Transverse colon (tissue), 4 donors: Measurements from ENCODE around the gene PPIH. TPM values are rescaled to one million over a fixed set of nuclear protein-coding genes. Genes with fewer than 3 reads are reported as not detected.
"Not testable (repeated sequence)": the region's sequence is repeated elsewhere in the genome, so short reads cannot be mapped to it uniquely, and the experiment has no call there.

ENCODE experiments used
- DNase-seq: peaks from one replicate; pipeline ENCODE4 v3.0.0-alpha.2; 2019
- H3K27ac ChIP-seq, 4 donors: fragments of 200-600 bp; sonication (generic); 2 replicates each; pipeline ENCODE4 v1.5.1; 2016 to 2018; ENCODE audit warnings: inconsistent platforms in 4 of 4
- H3K27me3 ChIP-seq: fragments of 200-600 bp; sonication (generic); 2 replicates; pipeline ENCODE4 v1.5.1; 2017; ENCODE audit warnings: inconsistent platforms
- H3K36me3 ChIP-seq, 4 donors: fragments of 200-600 bp; sonication (generic); 2 replicates each; pipeline ENCODE4 v1.5.1; 2017 to 2019; ENCODE audit warnings: inconsistent platforms in 4 of 4
- H3K4me1 ChIP-seq, 4 donors: fragments of 200-600 bp; sonication (generic); 2 replicates each; pipeline ENCODE4 v1.5.1; 2017 to 2020; ENCODE audit warnings: inconsistent platforms in 4 of 4
- H3K4me3 ChIP-seq, 4 donors: fragments of 200-600 bp; sonication (generic); 1 replicate in 1 of 4; 2 replicates in 3 of 4; pipeline versions ENCODE4 v1.5.1 to v1.6.1; 2017 to 2019; ENCODE audit warnings: inconsistent platforms in 4 of 4
- H3K9me3 ChIP-seq, 2 donors: fragments of 200-600 bp; sonication (generic); 2 replicates each; pipeline ENCODE4 v1.5.1; 2017 to 2019; ENCODE audit warnings: inconsistent platforms in 2 of 2
- EP300 ChIP-seq: sonication (generic); formaldehyde crosslinking; IDR thresholded peaks from one replicate; pipeline ENCODE4 v1.6.1; 2017; ENCODE audit warnings: antibody characterized with exemption, low read depth
- POLR2A ChIP-seq: fragments of 450-650 bp; IDR thresholded peaks from one replicate; pipeline ENCODE4 v1.6.1; 2016; ENCODE audit warnings: antibody characterized with exemption, mild to moderate bottlenecking, moderate library complexity
- POLR2AphosphoS5 ChIP-seq, 3 donors: sonication (generic); formaldehyde crosslinking; IDR thresholded peaks; one replicate each; pipeline ENCODE4 v1.6.1; 2016; ENCODE audit warnings: antibody characterized with exemption in 3 of 3
- WGBS, 2 donors: methylation state at CpG; one replicate each; pipeline ENCODE4 v1.1.5; 2018; ENCODE audit warnings: low coverage in 1 of 2; 5-methylcytosine and 5-hydroxymethylcytosine counted together
- in situ Hi-C, 4 donors: fragments of 200-750 bp; cut with MboI; loops; one replicate each; pipeline versions ENCODE4 v1.15.0 to v1.15.1; 2017; ENCODE audit warnings: low sequenced_read_pairs in 3 of 4, low pct_ligation_motif_present in 1 of 4, low pct_unique_long_range_greater_than_20kb in 1 of 4
- intact Hi-C: fragments of 100-400 bp; cut with DNase I; formaldehyde crosslinking; loops from one replicate; pipeline ENCODE4 v1.15.1; 2023; ENCODE audit warnings: low total_unique reads
- total RNA-seq, 4 donors: library from RNA; depleted of rRNA; stranded (reverse); fragments of >200 nt; gene quantifications; one replicate each; pipeline ENCODE4 v1.1.0, GENCODE V29; 2016
- TF ChIP-seq, protein P1 (sequence below), 5 experiments: fragments of 200-600 bp in 3 of 5; fragments of 450-650 bp in 2 of 5; sonication (generic) in 3 of 5; IDR thresholded peaks; 1 replicate in 2 of 5; 2 replicates in 3 of 5; pipeline ENCODE4 v1.5.1; 2016 to 2017; ENCODE audit warnings: antibody characterized with exemption in 5 of 5, inconsistent platforms in 3 of 5, mild to moderate bottlenecking in 2 of 5, moderate library complexity in 1 of 5

The PPIH gene
- total RNA-seq, 4 donors from 2014 or later = 16.9 to 26.5 (median 24.6) TPM; not detected in 1

DNA sequence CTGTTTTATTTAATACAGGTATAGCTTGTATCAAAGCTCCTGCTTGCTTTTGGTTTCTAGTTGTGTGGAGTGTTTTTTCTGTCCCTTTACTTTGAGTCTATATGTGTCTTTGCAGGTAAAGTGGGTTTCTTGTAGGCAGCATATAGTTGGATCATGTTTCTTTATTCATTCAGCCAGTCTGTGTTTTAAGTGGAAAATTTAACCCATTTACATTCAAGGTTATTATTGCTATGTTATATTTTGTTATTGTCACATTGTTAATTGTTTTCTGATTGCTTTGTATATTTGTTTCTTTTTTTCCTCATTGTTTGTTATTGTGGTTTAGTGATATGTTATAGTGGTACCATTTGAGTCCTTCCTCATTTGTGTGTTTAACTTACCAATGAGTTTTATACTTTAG lies 55.1 kb downstream of the PPIH start:
- in situ Hi-C loops = no loop called here
- Histone ChIP-seq H3K36me3 (peaks cover 0 to 19% (median 5%) of the 10 kb centered on the region in 4 donors), H3K9me3 (peaks cover 4 to 11% of the 10 kb centered on the region in 2 donors), H3K4me3 (no peak overlapping the region), H3K27ac (no peak overlapping the region), H3K4me1 (no peaks in the 10 kb centered on the region), H3K27me3 (no peaks in the 10 kb centered on the region)
- TF ChIP-seq, protein P1, sequence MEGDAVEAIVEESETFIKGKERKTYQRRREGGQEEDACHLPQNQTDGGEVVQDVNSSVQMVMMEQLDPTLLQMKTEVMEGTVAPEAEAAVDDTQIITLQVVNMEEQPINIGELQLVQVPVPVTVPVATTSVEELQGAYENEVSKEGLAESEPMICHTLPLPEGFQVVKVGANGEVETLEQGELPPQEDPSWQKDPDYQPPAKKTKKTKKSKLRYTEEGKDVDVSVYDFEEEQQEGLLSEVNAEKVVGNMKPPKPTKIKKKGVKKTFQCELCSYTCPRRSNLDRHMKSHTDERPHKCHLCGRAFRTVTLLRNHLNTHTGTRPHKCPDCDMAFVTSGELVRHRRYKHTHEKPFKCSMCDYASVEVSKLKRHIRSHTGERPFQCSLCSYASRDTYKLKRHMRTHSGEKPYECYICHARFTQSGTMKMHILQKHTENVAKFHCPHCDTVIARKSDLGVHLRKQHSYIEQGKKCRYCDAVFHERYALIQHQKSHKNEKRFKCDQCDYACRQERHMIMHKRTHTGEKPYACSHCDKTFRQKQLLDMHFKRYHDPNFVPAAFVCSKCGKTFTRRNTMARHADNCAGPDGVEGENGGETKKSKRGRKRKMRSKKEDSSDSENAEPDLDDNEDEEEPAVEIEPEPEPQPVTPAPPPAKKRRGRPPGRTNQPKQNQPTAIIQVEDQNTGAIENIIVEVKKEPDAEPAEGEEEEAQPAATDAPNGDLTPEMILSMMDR (IDR thresholded peaks at IDR 0.05) = no peak
- TF ChIP-seq POLR2AphosphoS5 (IDR thresholded peaks at IDR 0.05) (no peak), EP300 (no peak), POLR2A (no peak)
- no peak for DNase-seq
- intact Hi-C loops = no loop called here

DNA sequence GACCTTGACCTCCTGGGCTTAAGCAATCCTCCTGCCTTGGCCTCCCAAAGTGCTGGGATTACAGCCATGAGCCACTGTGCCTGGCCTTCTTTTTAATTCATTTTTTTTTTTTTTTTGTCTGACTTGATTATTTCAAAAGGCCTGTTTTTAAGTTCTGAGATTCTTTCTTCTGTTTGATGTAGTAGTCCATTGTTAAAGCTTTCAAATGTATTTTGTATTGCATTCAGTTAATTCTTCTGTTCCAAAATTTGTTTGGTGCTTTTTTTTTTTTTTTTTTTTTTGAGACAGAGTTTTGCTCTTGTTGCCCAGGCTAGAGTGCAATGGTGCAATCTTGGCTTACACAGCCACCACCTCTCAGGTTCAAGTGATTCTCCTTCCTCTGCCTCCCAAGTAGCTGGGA lies 56.2 kb downstream of the PPIH start:
- H3K27ac ChIP-seq, H3K27me3 ChIP-seq, H3K4me1 ChIP-seq, H3K4me3 ChIP-seq, intact Hi-C loops, DNase-seq, in situ Hi-C loops: not testable (repeated sequence)
- peaks cover 4 to 11% of the 10 kb centered on the region in 2 donors for H3K9me3 ChIP-seq
- H3K36me3 ChIP-seq = peaks cover 0 to 19% (median 5%) of the 10 kb centered on the region in 4 donors

DNA sequence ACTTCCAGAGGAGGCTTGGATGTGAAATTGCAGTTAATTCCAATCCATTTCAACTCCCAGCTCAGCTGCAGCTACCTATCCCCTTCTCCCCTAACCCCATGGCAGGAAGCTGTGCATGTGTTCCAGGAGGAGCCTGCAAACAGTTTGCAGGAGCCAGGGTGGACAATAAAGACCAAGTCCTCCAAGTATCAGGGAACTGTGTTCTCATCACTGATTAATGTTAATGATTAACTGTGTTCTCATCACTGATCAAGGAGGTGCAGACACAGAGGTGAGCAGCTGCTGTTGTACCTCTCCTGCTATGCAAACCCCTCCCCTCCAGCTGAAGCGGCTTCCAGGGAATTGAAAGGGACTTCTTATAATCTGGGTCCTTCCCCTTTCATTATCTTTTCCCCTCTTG lies 62.6 kb downstream of the PPIH start:
- intact Hi-C loops = no loop called here
- in situ Hi-C loops = no loop called here
- no peaks in the 10 kb centered on the region for H3K27me3 ChIP-seq
- TF ChIP-seq POLR2AphosphoS5 (IDR thresholded peaks at IDR 0.05) (no peak), POLR2A (no peak), EP300 (no peak)
- TF ChIP-seq, protein P1 (IDR thresholded peaks at IDR 0.05) = no peak
- DNase-seq = no peak
- H3K27ac ChIP-seq = no peak overlapping the region
- H3K4me3 ChIP-seq = no peak overlapping the region
- H3K4me1 ChIP-seq = no peaks in the 10 kb centered on the region
- no peaks in the 10 kb centered on the region for H3K36me3 ChIP-seq
- 83% methylated on average over 1 of the region's 1 CpG; no CpG with 5 or more reads in 1 of the 2 donors for WGBS, 2 donors
- H3K9me3 ChIP-seq = no peaks in the 10 kb centered on the region

DNA sequence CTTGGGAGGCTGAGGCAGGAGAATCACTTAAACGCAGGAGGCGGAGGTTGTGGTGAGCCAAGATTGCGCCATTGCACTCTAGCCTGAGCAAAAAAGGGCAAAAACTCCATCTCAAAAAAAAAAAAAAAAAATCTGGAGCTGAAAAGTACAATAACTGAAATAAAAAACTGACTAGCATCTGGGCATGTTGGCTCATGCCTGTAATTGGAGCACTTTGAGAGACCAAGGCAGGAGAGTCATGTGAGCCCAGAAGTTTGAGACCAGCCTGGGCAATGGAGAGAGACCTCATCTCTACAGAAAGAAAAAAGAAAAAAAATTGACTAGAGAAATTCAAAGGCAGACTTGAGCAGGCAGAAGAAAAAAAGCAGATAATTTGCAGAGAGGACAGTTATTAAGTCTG lies 63.7 kb downstream of the PPIH start:
- Histone ChIP-seq H3K27me3 (no peaks in the 10 kb centered on the region), H3K27ac (no peak overlapping the region), H3K36me3 (no peaks in the 10 kb centered on the region), H3K4me1 (no peaks in the 10 kb centered on the region), H3K9me3 (no peaks in the 10 kb centered on the region), H3K4me3 (no peak overlapping the region)
- no peak for TF ChIP-seq POLR2A
- TF ChIP-seq, protein P1 (IDR thresholded peaks at IDR 0.05) = no peak
- no peak for TF ChIP-seq EP300
- no peak for TF ChIP-seq POLR2AphosphoS5 (IDR thresholded peaks at IDR 0.05)
- in situ Hi-C loops = no loop called here
- WGBS, 2 donors = 92 to 100% methylated on average over 3 of the region's 3 CpGs
- no peak for DNase-seq
- intact Hi-C loops = no loop called here

- H3K27ac ChIP-seq, H3K9me3 ChIP-seq, intact Hi-C loops, in situ Hi-C loops, H3K4me1 ChIP-seq, H3K36me3 ChIP-seq, DNase-seq, H3K27me3 ChIP-seq, H3K4me3 ChIP-seq: not testable (repeated sequence)
- 94 to 100% methylated on average over 1 to 2 of the region's 2 CpGs for WGBS, 2 donors
These were observed 64.2 kb downstream of the PPIH start for GRCh38 chr1:42722403-42722802.
